Ramos (cell line): ENCODE results near the gene BAIAP2.

Experiments
- in situ Hi-C: fragments of 300-500 bp; cut with MboI; formaldehyde crosslinking; loops from one replicate; pipeline ENCODE4 v1.14.3; 2022; ENCODE audit warnings: low sequenced_read_pairs; ENCODE audit not compliant: unreplicated experiment

Gene BAIAP2

GRCh38 chr17:81034779-81035520, at the start of gene BAIAP2:
TSS of gene BAIAP2 (plus strand) at chr17:81035151. CDS start at chr17:81035255, 104 bp downstream.
- in situ Hi-C loops: no loop called here

GRCh38 chr17:80986046-80986445, 48.9 kb upstream of the BAIAP2 start:
- in situ Hi-C loops: loop anchor here (10.0 kb wide), 1 partner anchor 411 kb away; no protein-coding TSS in a partner anchor

GRCh38 chr17:80986816-80987475, 48.0 kb upstream of the BAIAP2 start:
- in situ Hi-C loops: loop anchor here (10.0 kb wide), 1 partner anchor 412 kb away; no protein-coding TSS in a partner anchor

GRCh38 chr17:80987941-80988461, 47.0 kb upstream of the BAIAP2 start:
- in situ Hi-C loops: loop anchor here (10.0 kb wide), 1 partner anchor 413 kb away; no protein-coding TSS in a partner anchor

- in situ Hi-C loops: loop anchor here (10.0 kb wide), 1 partner anchor 415 kb away; no protein-coding TSS in a partner anchor
Observed at GRCh38 chr17:80989586-80989913, 45.4 kb upstream of the BAIAP2 start.

- in situ Hi-C loops: no loop called here
Observed at GRCh38 chr17:80990921-80991644, 43.9 kb upstream of the BAIAP2 start.

GRCh38 chr17:80991645-80992076, 43.3 kb upstream of the BAIAP2 start, which contains the start of gene CHMP6:
TSS of gene CHMP6 (plus strand) at chr17:80991841. CDS start at chr17:80991919, 78 bp downstream.
- in situ Hi-C loops: no loop called here

GRCh38 chr17:80992077-80992947, 42.6 kb upstream of the BAIAP2 start:
- in situ Hi-C loops: no loop called here

GRCh38 chr17:80992948-80993624, 41.9 kb upstream of the BAIAP2 start:
- in situ Hi-C loops: no loop called here

- in situ Hi-C loops: no loop called here
Observed at GRCh38 chr17:80995131-80995530, 39.8 kb upstream of the BAIAP2 start.

- in situ Hi-C loops: no loop called here
Observed at GRCh38 chr17:80996422-80997305, 38.3 kb upstream of the BAIAP2 start.

GRCh38 chr17:80997424-80998117, 37.4 kb upstream of the BAIAP2 start:
- in situ Hi-C loops: no loop called here

- in situ Hi-C loops: no loop called here
Observed at GRCh38 chr17:80998118-80998747, 36.7 kb upstream of the BAIAP2 start.

GRCh38 chr17:80998748-80999535, 36.0 kb upstream of the BAIAP2 start:
- in situ Hi-C loops: no loop called here

- in situ Hi-C loops: no loop called here
Observed at GRCh38 chr17:80999536-81000333, 35.2 kb upstream of the BAIAP2 start.

- in situ Hi-C loops: no loop called here
Observed at GRCh38 chr17:81000334-81000630, 34.7 kb upstream of the BAIAP2 start.
